Measurements from ENCODE around the gene BMP6.
"Not testable (repeated sequence)": the region's sequence is repeated elsewhere in the genome, so short reads cannot be mapped to it uniquely, and the experiment has no call there.

The BMP6 gene

GRCh38 chr6:7812623-7813022 is 86.7 kb downstream of the BMP6 start:
- H3K4me3 ChIP-seq (replicated peaks; ENCODE audit: low read depth, low read length), result no peak overlapping the region
- no peaks in the 10 kb centered on the region for H3K36me3 ChIP-seq (ENCODE audit: control insufficient read depth, insufficient read depth, low read length)
- no peak for TF ChIP-seq CTCF (IDR thresholded peaks at IDR 0.05; ENCODE audit: insufficient read depth, low read length, poor library complexity, severe bottlenecking)
- no peaks in the 10 kb centered on the region for H3K27me3 ChIP-seq (replicated peaks; ENCODE audit: control insufficient read depth, insufficient read depth, low read length)
- DNase-seq (ENCODE audit: extremely low read depth, insufficient read length), result no peak

- no peak for DNase-seq (ENCODE audit: extremely low read depth, insufficient read length)
- no peak overlapping the region for H3K4me3 ChIP-seq (replicated peaks; ENCODE audit: low read depth, low read length)
- no peaks in the 10 kb centered on the region for H3K36me3 ChIP-seq (ENCODE audit: control insufficient read depth, insufficient read depth, low read length)
- TF ChIP-seq CTCF (IDR thresholded peaks at IDR 0.05; ENCODE audit: insufficient read depth, low read length, poor library complexity, severe bottlenecking), result no peak
- no peaks in the 10 kb centered on the region for H3K27me3 ChIP-seq (replicated peaks; ENCODE audit: control insufficient read depth, insufficient read depth, low read length)
Observed at GRCh38 chr6:7813193-7813592, 87.3 kb downstream of the BMP6 start.

GRCh38 chr6:7813704-7814103 is 87.8 kb downstream of the BMP6 start:
- no peak for TF ChIP-seq CTCF (IDR thresholded peaks at IDR 0.05; ENCODE audit: insufficient read depth, low read length, poor library complexity, severe bottlenecking)
- H3K36me3 ChIP-seq (ENCODE audit: control insufficient read depth, insufficient read depth, low read length), result no peaks in the 10 kb centered on the region
- H3K4me3 ChIP-seq (replicated peaks; ENCODE audit: low read depth, low read length), result no peak overlapping the region
- no peak for DNase-seq (ENCODE audit: extremely low read depth, insufficient read length)
- H3K27me3 ChIP-seq (replicated peaks; ENCODE audit: control insufficient read depth, insufficient read depth, low read length), result no peaks in the 10 kb centered on the region

GRCh38 chr6:7815716-7816115 is 89.8 kb downstream of the BMP6 start:
- H3K27me3 ChIP-seq (replicated peaks; ENCODE audit: control insufficient read depth, insufficient read depth, low read length), result no peaks in the 10 kb centered on the region; the same call in 1 of the 2 replicates
- no peak for TF ChIP-seq CTCF (IDR thresholded peaks at IDR 0.05; ENCODE audit: insufficient read depth, low read length, poor library complexity, severe bottlenecking)
- H3K36me3 ChIP-seq (ENCODE audit: control insufficient read depth, insufficient read depth, low read length), result no peaks in the 10 kb centered on the region
- no peak for DNase-seq (ENCODE audit: extremely low read depth, insufficient read length)
- H3K4me3 ChIP-seq (replicated peaks; ENCODE audit: low read depth, low read length), result no peak overlapping the region

- not testable (repeated sequence) for H3K36me3 ChIP-seq (ENCODE audit: control insufficient read depth, insufficient read depth, low read length); H3K4me3 ChIP-seq (replicated peaks; ENCODE audit: low read depth, low read length); DNase-seq (ENCODE audit: extremely low read depth, insufficient read length); H3K27me3 ChIP-seq (replicated peaks; ENCODE audit: control insufficient read depth, insufficient read depth, low read length)
Observed at GRCh38 chr6:7817184-7817583, 91.3 kb downstream of the BMP6 start.

GRCh38 chr6:7818257-7819214 is 92.6 kb downstream of the BMP6 start:
- no peak for TF ChIP-seq CTCF (IDR thresholded peaks at IDR 0.05; ENCODE audit: insufficient read depth, low read length, poor library complexity, severe bottlenecking)
- no peaks in the 10 kb centered on the region for H3K36me3 ChIP-seq (ENCODE audit: control insufficient read depth, insufficient read depth, low read length)
- H3K27me3 ChIP-seq (replicated peaks; ENCODE audit: control insufficient read depth, insufficient read depth, low read length), result no peaks in the 10 kb centered on the region; the same call in 1 of the 2 replicates
- no peak overlapping the region for H3K4me3 ChIP-seq (replicated peaks; ENCODE audit: low read depth, low read length)
- DNase-seq (ENCODE audit: extremely low read depth, insufficient read length), result no peak

Measured in GM06990 (cell line).